Fibroblast of lung (primary cell): ENCODE results near the gene FGF14.

Source experiments
- CTCF ChIP-seq, 2 donors: IDR thresholded peaks in 1 of 2; conservative IDR thresholded peaks in 1 of 2; 1 replicate in 1 of 2; 2 replicates in 1 of 2; pipeline ENCODE4 v1.5.1; 2011 to 2012; ENCODE audit warnings: low read length in 2 of 2, control low read depth in 1 of 2, inconsistent platforms in 1 of 2, low read depth in 1 of 2, mild to moderate bottlenecking in 1 of 2
- EZH2 ChIP-seq: IDR thresholded peaks from 2 replicates; pipeline ENCODE4 v1.5.1; 2012; ENCODE audit warnings: low read length, control low read depth, mild to moderate bottlenecking; ENCODE audit errors: missing control alignments

- TF ChIP-seq CTCF (conservative IDR thresholded peaks at IDR 0.05 in 1 of 2, IDR thresholded peaks at IDR 0.05 in 1 of 2; ENCODE audit: low read depth in 1 of 2, low read length in 2 of 2) (no peak), EZH2 (no peak)
These were observed 40.7 kb downstream of the FGF14 start for GRCh38 chr13:102361113-102361512.
